ENCODE data around the gene NUFIP2.

GRCh38 chr17:29240968-29241963 is 52.7 kb downstream of the NUFIP2 start:
- TF ChIP-seq CTCF (IDR thresholded peaks at IDR 0.05) (no peak), POLR2A (IDR thresholded peaks at IDR 0.05) (no peak), EP300 (IDR thresholded peaks at IDR 0.05; ENCODE audit: low read depth) (no peak)

Data from transverse colon (tissue), 3 donors.